Endothelial cell (in vitro differentiated cells): ENCODE measurements around the gene ITPR2. TPM values are rescaled to one million over a fixed set of nuclear protein-coding genes. Genes with fewer than 3 reads are reported as not detected.

Experiments
- DNase-seq: peaks from one replicate; pipeline ENCODE4 v3.0.0; 2021; ENCODE audit warnings: low spot score
- H3K27ac Mint-ChIP-seq: one replicate; pipeline ENCODE4 v1.8.0; 2021; ENCODE audit warnings: mixed read lengths, inconsistent platforms; ENCODE audit not compliant: unreplicated experiment
- H3K27me3 Mint-ChIP-seq: one replicate; pipeline ENCODE4 v1.8.0; 2021; ENCODE audit warnings: mild to moderate bottlenecking, moderate library complexity, mixed read lengths, inconsistent platforms; ENCODE audit not compliant: unreplicated experiment
- H3K36me3 Mint-ChIP-seq: one replicate; pipeline ENCODE4 v1.8.0; 2021; ENCODE audit warnings: mild to moderate bottlenecking, low read depth, mixed read lengths, inconsistent platforms; ENCODE audit not compliant: unreplicated experiment
- H3K4me1 Mint-ChIP-seq: one replicate; pipeline ENCODE4 v1.8.0; 2021; ENCODE audit warnings: mild to moderate bottlenecking, mixed read lengths, inconsistent platforms; ENCODE audit not compliant: unreplicated experiment
- H3K4me3 Mint-ChIP-seq: one replicate; pipeline ENCODE4 v1.8.0; 2021; ENCODE audit warnings: mild to moderate bottlenecking, mixed read lengths, inconsistent platforms; ENCODE audit not compliant: unreplicated experiment
- H3K9me3 Mint-ChIP-seq: one replicate; pipeline ENCODE4 v1.8.0; 2021; ENCODE audit warnings: mixed read lengths, inconsistent platforms; ENCODE audit not compliant: unreplicated experiment
- CTCF ChIP-seq: fragments of 200-600 bp; sonication (generic); IDR thresholded peaks from one replicate; pipeline ENCODE4 v1.5.0; 2021; ENCODE audit warnings: antibody characterized with exemption; ENCODE audit not compliant: unreplicated experiment
- total RNA-seq: library from RNA; stranded (reverse); fragmentation: NEBNext Ultra II Directional; extraction: Animal tissue kit (Norgen Biotek cat#: 25700); gene quantifications from one replicate; pipeline ENCODE4 v1.2.1, GENCODE V29; 2021; ENCODE audit not compliant: unreplicated experiment

Gene ITPR2
- total RNA-seq, 1 donor from 2014 or later, result 33.8 TPM

GRCh38 chr12:26872625-26873024 is 39.6 kb upstream of the ITPR2 start:
- Mint-ChIP-seq H3K27ac (no peak overlapping the region), H3K9me3 (no peaks in the 10 kb centered on the region), H3K4me3 (no peak overlapping the region), H3K4me1 (peaks cover 21% of the 10 kb centered on the region), H3K27me3 (peaks cover 5% of the 10 kb centered on the region), H3K36me3 (no peaks in the 10 kb centered on the region)
- TF ChIP-seq CTCF, result no peak
- DNase-seq, result no peak

- Mint-ChIP-seq H3K9me3 (no peaks in the 10 kb centered on the region), H3K4me3 (no peak overlapping the region), H3K36me3 (no peaks in the 10 kb centered on the region), H3K27ac (no peak overlapping the region), H3K27me3 (peaks cover 5% of the 10 kb centered on the region), H3K4me1 (peaks cover 21% of the 10 kb centered on the region)
- no peak for TF ChIP-seq CTCF
- no peak for DNase-seq
Observed at GRCh38 chr12:26871985-26872384, 39.0 kb upstream of the ITPR2 start.

GRCh38 chr12:26870491-26871419 is 37.8 kb upstream of the ITPR2 start:
- Mint-ChIP-seq H3K4me3 (no peak overlapping the region), H3K36me3 (no peaks in the 10 kb centered on the region), H3K27me3 (peaks cover 5% of the 10 kb centered on the region), H3K4me1 (peaks cover 21% of the 10 kb centered on the region), H3K27ac (no peak overlapping the region), H3K9me3 (no peaks in the 10 kb centered on the region)
- no peak for TF ChIP-seq CTCF
- no peak for DNase-seq

GRCh38 chr12:26869908-26870459 is 37.0 kb upstream of the ITPR2 start:
- no peak for TF ChIP-seq CTCF
- H3K27ac Mint-ChIP-seq, result no peak overlapping the region
- H3K36me3 Mint-ChIP-seq, result no peaks in the 10 kb centered on the region
- no peak overlapping the region for H3K4me3 Mint-ChIP-seq
- peaks cover 2% of the 10 kb centered on the region for H3K27me3 Mint-ChIP-seq
- no peak for DNase-seq
- peaks cover 21% of the 10 kb centered on the region for H3K4me1 Mint-ChIP-seq
- H3K9me3 Mint-ChIP-seq, result no peaks in the 10 kb centered on the region

GRCh38 chr12:26869104-26869494 is 36.1 kb upstream of the ITPR2 start:
- no peak for TF ChIP-seq CTCF
- Mint-ChIP-seq H3K4me1 (peaks cover 17% of the 10 kb centered on the region), H3K36me3 (no peaks in the 10 kb centered on the region), H3K4me3 (no peak overlapping the region), H3K27me3 (peaks cover 2% of the 10 kb centered on the region), H3K9me3 (no peaks in the 10 kb centered on the region), H3K27ac (no peak overlapping the region)
- DNase-seq, result no peak
